ENCODE measurements around the gene ZNF805.
"Not testable (repeated sequence)": the region's sequence is repeated elsewhere in the genome, so short reads cannot be mapped to it uniquely, and the experiment has no call there.

The ZNF805 gene

DNA sequence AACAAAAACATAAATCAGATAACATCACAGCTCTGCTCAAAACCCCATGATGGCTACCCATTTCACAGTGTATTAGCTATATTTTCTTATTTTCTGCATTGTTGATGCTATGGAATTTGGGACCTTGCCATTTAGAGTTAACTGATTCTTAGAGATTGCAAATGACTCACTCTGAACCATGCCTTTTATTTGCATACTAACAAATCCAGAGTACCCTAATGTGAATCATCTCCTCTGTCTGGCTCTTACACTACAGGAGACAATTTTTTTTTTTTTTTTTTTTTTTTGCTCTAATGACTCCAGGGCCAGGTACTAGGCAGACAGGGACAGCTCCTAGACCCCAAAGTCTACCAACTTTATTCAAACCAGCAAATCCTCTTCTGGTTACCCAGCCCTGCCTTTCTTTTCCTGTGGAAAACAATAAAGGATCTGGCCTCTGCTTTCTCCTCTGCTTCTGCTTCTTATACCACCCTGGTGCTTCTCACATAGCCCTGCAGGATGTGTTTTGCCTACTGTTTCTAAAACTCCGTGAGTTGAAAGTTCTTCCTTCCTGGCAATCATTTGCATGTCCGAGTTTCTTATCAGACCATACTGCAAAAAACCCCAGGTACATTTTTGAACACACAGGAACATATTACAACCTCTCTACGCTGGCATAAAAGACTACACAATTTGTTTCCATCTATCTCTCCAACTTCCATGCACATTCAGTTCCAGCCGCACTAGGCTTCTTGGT is 29.3 kb downstream of the ZNF805 start:
- no peak for DNase-seq

DNA sequence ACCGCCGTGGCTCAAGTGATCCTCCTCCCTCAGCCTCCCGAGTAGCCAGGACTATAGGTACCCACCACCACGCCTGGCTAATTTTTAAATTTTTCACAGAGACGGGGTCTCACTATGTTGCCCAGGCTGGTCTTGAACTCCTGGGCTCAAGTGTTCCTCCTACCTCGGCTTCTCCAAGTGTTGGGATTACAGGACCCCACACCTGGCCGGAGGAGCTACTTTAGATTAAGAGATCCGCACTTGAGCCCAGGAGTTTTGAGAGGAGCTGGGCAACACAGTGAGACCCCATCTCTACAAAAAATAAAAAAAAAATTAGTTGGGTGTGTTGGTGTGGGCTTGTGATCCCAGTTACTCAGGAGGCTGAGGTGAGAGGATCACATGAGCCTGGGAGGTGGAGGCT is 30.8 kb downstream of the ZNF805 start:
- DNase-seq, result no peak

DNA sequence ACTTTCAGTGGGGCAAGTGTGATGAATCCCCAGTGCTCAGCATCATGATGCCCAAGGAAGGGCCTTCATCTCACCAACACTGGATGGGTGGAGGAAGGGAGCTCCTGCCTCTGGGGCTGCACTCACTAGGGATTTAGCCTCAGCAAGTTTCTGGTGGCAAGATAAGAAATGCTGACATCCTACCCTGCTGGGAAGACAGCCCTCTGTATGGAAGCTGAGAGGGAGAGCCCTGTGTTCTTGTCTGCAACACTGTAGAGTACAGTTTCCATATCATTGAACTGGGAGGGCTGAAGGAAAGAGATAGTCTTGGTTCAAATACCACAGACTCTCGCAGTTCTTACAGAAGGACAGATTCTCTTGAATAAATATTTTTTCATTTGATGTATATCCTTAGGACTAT is 32.6 kb downstream of the ZNF805 start:
- no peak for DNase-seq

DNA sequence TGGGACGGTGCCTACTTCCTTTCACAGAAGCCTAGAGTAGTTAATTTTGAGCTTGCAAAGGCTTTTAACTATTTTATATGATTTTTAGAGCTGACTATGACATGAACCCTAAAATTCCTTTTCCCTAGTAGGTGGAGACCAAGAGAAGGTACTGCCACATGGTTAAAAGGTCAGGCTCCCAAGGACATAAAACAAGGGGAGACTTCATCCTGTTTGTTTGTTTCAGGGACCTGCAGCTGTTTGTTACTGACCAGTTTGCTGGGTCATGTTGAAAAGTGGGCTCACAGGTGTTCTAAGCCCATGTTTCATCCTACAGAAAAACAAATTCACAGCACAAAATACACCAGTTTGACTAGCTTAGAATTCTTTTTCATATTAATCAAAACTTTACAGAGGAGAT is 36.0 kb downstream of the ZNF805 start:
- DNase-seq, result no peak

DNA sequence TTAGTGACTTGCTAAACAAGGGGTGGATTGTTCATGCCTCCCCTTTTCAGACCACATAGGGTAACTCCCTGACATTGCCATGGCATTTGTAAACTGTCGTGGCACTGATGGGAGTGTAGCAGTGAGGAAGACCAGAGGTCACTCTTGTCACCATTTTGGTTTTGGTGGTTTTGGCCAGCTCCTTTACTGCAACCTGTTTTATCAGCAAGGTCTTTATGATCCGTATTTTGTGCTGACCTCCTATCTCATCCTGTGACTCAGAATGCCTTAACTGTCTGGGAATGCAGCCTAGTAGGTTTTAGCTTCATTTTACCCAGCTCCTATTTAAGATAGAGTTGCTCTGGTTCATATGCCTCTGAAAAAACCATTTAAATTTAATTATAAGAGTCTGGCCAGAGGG is 38.0 kb downstream of the ZNF805 start:
- DNase-seq, result not testable (repeated sequence)

DNA sequence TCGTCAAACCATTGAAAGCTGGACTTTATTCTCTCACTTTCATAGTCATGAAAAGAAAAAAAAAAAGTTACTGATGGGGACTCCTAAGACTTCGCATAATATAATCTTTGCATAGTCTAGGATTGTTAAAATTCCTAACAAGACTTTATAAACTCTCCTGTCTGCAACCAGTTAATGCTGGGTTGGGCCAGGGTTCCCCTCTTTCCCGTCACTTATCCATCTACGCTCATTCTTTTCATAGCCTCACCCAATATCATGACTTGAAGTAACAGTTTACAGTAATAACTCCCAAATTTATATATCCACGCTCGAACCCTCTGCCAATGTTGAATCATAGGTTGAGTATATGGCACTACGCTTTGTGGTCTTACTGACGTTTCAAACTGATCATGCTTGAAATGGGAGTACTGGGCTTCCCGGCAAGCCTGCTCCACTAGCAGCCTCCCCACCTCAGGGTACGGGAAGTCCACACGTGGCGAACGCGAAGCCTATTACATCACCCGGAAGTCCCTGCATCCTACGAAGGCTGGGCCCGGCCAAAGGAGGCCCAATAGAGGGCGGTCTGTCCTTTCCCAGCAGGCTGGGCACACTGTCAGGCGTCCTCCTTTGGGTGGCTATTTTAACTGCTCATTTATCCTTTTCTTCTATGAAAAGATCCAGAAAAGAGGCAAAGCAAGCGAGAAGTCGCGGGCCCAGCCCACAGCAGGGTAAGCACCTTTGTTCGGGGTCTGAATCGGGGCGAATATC is 39.2 kb downstream of the ZNF805 start:
- DNase-seq, result peak; percentile 88

DNA sequence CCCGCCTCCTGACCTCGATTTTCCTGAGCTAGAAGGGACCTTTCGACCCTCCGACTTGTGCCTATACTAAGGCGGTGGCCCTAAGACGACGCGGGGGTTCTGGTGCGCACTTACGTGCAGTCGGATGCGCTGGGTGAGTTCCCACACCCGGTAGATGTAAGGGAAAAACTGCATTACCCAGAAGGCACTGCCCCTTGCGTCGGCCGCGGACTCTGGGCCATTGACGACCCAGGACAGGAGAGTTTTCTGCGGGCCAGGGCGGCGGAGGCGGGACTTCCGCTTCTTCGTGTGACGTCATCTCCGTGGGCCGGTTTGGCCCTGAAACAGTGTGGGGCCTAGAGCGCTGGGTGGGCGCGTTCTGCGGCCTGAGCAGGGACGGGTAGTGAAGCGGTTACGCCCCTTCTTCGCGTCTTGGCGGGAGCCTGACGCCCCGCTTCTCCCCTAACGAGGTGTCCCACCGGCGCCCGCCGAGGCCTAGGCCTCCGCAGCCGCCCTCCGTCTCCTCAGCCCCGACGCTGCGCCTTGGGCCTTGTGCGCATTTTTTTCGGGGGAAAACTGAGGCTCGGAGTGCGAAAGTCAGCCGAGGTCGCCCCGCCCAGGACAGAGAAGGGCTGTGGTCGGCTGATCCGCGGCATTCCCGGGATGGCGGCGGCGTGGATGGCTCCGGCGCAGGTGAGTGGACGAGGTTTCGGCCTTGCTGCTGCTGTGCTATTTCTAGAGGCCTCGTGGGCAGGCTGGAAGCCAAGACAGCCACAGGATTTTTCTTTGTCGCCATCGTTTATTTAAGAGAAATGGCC is 39.9 kb downstream of the ZNF805 start, which contains the start of gene ZNF460:
TSS of gene ZNF460 (plus strand) at position 321 of the 797 bp plus-strand sequence. CDS start at position 643, 322 bp downstream.
- DNase-seq, result peak; percentile 94

DNA sequence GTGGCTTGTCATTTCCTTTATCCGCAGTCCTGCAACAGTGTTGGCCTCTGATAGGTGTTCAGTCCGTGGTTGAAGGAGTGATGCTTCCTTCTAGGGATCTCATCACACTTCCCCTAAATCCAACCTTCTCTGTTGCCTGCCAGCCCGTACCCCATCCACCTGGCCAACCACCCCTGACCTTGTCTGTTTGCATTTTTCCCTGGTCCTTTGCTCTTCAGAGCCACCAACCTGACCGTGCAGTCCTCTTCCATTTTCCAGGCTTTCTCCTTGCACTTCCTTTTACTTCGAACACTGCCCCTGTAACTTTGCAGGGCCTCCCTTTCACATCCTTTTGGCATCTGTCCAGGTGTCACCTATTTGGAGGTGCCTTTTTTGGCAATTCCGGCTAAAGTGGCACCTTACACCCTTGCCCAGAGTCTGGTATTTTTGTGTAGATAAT is 40.5 kb downstream of the ZNF805 start:
- DNase-seq, result no peak

DNA sequence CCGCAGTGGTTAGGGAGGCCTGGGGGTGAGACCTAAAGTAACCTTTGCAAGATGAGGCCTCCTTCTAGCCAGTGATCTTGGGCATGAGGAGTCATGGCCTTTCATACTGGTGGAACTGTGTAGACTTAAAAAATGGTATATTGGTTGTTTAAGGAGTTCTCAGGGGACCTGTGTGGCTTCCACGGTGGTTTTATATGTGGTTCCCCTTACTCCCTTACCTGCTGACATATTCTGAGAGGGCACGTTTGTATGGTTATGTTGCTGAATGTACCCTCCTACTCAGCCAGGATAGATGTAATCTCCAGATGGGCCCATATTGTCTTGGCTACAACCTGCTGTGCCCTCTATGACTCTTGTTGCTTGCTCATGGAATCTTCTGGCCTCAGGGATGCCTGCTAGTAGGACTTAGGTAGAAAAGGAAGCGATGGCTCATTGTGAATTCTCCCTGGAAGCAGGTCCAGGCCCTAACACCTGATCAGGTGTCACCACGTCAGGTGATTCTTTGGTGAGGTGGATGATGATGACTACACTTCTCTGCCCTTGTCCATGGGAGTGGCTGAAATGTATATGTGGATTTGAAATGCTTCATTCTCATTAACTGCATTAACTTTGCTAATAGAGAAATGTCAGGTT is 41.7 kb downstream of the ZNF805 start:
- no peak for DNase-seq

DNA sequence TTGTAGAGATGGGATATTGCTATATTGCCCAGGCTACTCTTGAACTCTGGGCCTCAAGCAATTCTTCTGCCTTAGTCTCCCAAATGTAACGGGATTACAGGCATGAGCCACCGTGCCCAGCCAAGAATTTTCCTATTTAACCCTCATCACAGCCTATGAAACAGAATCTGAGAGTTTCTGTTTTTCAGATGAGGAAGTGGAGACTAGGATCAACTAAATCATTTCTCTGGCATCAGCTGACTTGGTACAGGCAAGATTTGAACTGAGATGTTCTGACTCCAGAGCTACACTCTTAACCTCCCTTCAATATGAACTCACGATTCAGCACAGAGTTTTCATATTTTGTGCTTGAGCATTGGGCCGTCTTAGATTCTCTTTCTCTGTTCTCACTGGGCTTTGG is 47.9 kb downstream of the ZNF805 start:
- DNase-seq, result no peak

DNA sequence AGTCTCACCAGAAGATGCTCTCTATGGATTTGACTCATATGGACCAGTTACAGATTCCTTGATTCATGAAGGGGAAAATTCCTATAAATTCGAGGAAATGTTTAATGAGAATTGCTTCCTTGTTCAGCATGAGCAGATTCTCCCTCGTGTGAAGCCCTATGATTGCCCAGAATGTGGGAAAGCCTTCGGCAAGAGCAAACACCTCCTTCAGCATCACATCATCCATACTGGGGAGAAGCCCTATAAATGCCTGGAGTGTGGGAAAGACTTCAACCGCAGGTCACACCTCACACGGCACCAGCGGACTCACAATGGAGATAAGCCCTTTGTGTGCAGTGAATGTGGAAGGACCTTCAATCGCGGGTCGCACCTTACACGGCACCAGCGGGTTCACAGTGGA is 50.5 kb downstream of the ZNF805 start:
- DNase-seq, result no peak

DNA sequence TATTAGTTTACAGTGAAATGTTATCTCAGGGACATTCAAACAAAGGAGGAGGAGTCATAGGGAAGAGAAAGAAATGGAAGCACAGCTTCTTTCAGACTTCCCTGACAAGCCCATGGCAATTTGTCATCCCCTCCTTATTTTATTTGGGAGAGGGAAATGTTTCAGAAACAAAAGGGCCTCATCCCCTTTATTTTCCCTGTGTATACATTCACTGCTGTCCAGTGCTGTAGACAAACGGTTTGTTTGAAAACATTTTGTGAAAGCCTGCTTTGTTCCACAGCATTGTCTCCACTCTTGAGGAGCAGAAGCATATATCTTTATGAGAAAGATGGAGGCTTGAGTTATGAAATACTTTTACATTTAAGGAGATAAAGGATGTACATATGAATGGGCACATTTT is 52.1 kb downstream of the ZNF805 start:
- DNase-seq, result no peak

DNA sequence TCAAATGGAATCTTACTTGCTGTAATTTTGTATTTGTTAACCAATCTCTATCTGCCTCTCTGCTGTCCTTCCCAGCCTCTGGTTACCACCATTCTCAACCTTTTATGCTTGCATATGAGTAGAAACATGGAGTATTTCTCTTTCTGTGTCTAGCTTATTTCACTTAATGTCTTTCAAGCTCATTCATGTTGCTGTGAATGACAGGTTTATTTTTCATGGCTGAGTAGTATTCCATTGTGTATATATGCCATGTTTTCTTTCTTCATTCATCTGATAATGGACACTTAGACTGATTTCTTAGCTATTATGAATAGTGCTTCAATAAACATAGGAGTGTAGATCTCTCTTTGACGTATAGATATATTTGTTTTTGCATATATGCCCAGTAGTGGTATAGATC is 53.3 kb downstream of the ZNF805 start:
- DNase-seq, result no peak

DNA sequence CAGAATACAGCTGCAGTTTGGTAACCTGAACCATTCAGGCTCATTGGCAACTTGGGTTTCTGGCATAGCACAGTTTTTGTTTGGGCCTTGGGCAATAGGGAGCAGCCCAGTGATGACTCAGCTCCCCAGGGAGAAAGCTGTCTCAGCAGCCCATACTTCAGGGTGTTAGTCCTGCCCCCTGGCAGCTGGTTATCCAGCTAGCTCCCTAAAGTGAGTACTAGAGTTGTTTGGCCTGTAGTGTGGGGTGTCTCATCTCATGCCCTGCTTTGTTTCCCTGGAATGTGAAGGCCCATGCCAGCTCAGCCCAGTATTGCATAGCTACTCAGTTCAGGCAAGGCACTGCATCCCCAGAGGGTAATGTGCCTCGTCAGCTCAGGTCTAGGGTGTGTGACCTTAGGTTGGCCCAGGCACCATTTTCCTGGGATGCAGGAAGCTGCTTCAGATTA is 61.6 kb downstream of the ZNF805 start:
- DNase-seq, result no peak

DNA sequence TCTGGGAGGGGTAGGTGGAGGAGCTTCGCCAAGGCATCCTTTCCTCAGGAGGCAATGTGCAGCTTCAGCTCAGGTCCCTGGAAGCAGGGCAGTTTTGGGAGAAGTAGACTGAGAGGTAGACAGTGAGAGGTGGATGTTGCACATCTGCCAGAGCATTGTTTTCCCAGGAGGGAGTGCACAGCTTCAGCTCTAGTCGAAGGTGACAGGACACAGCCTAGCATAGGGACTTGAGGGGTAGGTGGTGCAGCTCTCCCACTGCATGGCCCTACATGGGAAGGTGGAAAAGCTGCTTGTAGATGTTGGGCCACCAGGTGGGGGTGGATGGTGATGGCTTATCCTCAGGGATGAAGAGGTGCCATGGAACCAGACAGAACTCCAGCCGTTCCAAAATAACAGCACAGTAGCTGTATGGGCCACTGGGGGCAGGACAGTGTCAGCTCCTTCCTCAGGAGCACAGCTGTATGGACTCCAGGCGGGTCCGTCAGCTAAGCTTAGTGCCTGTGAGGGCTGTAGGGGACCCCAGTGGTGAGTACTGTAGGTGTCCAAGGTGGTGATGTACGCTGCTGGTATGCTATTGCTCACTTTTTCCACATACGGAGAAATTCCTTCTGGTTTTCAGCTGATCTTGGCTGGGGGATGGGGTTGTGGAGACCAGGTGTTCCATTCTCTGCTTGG is 62.4 kb downstream of the ZNF805 start:
- DNase-seq, result no peak
